Right forelimb (tissue), 1 donor: ENCODE measurements around the gene SLC9A4.

Experiments
- DNase-seq: peaks from one replicate; pipeline ENCODE4 v3.0.0-alpha.2; 2018

The SLC9A4 gene, protein sequence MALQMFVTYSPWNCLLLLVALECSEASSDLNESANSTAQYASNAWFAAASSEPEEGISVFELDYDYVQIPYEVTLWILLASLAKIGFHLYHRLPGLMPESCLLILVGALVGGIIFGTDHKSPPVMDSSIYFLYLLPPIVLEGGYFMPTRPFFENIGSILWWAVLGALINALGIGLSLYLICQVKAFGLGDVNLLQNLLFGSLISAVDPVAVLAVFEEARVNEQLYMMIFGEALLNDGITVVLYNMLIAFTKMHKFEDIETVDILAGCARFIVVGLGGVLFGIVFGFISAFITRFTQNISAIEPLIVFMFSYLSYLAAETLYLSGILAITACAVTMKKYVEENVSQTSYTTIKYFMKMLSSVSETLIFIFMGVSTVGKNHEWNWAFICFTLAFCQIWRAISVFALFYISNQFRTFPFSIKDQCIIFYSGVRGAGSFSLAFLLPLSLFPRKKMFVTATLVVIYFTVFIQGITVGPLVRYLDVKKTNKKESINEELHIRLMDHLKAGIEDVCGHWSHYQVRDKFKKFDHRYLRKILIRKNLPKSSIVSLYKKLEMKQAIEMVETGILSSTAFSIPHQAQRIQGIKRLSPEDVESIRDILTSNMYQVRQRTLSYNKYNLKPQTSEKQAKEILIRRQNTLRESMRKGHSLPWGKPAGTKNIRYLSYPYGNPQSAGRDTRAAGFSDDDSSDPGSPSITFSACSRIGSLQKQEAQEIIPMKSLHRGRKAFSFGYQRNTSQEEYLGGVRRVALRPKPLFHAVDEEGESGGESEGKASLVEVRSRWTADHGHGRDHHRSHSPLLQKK

GRCh38 chr2:102473020-102473419, at the start of gene SLC9A4:
Gene SLC9A4, plus strand, starts transcription at chr2:102473226. Its CDS starts 534 bp downstream, at chr2:102473760.
- no peak for DNase-seq

DNA sequence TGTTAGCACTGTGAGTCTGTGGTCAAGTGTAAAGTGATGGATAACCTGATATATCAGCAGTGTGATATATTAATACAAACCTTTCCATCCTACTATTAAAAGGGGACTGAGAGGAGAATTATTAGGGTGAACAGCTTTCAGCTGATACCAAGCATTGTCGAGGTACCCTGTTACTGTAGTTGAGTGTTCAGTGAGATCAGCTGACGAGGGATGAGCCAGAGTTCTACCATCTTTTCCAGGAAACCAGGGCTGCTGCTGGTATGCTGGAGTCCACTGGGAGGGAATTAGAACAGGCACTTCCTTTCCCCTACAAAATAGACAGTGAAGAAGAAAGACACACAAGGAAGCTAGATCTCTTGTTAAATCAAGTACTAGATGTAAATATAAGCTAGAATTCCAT, 49.7 kb upstream of the SLC9A4 start:
- DNase-seq = no peak

GRCh38 chr2:102424754-102425153, 48.3 kb upstream of the SLC9A4 start:
- DNase-seq = no peak

GRCh38 chr2:102425441-102426132, 47.4 kb upstream of the SLC9A4 start:
- no peak for DNase-seq

DNA sequence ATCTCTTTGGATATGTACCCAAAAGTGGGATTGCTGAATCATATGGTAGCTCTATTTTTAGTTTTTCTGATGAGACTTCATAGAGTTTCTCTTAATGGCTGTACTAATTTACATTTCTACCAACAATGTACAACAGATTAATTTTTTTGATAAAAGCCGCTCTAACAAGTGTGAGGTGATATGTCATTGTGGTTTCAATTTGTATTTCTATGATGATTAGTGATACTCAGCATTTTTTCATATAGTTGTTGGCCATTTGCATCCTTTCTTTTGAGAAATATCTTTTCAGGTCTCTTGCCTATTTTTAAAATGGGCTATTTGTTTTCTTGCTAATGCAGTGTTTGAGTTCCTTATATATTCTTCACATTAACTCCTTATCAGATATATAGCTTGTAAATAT, 45.8 kb upstream of the SLC9A4 start:
- DNase-seq = no peak

DNA sequence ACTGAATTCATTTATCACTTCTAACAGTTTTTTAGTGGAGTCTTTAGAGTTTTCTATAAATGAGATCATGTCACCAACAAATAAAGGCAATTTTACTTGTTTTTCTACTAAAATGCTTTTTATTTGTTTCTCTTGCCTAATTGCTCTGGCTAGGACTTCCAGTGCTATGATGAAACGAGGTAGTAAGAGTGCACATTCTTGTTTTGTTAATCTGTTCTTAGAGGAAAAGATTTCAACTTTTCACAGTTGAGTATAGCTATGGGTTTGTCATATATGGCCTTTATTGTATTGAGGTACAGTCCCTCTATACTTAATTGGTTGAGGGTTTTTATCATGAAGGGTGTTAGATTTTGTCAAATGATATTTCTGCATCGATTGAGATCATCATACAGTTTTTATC, 44.5 kb upstream of the SLC9A4 start:
- no peak for DNase-seq

GRCh38 chr2:102432386-102432785, 40.6 kb upstream of the SLC9A4 start:
- DNase-seq = no peak

DNA sequence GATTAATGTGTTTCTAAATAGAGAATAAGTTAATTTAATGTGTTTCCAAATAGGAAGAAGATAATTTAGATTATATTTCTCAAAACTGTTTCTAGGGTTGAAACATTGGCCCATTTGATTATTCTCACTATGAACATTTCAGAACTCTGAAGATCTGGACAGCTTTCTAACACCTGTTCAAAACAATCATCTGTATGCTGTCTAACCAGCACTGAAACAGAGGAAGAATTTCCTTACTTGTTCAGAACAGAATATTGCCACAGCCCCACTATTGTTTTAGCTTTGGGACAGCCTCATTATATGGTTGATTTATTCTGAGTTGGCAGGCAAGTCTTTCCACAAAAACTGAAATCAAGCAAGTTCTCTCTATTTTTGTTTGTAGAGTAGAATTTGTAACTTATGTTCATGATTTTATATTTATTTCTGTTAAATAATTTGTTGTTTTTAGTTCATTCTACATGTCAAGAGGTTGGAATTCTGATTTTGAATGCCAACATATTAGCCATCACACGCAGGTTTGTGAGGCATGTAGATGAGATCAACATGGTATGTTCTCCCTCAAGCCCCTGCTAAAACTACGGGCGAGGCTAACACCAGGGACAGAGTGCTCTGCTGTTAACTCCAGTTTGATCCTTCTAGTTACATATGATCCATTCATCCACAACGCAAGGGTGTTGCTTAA, 38.9 kb upstream of the SLC9A4 start:
- DNase-seq = no peak

GRCh38 chr2:102434655-102435381, 38.2 kb upstream of the SLC9A4 start:
- no peak for DNase-seq

DNA sequence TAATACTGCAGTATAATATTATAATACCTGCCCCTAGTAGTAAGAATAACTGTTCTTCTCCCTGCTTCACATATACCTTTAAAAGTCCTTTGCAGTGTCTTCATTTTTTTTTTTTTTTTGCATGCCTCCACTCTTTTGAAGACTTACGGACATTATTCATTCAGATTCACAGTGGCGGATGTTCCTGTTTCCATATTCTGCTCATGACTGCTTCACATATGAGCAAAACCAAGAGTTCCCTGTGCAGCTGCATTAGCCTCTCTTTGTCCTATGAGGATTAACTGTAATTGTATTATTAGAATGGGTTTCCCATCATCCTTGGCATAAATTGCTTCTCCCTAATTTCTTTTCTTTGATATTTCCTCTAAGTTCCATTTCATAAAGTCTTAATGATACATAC, 37.3 kb upstream of the SLC9A4 start:
- DNase-seq = no peak

DNA sequence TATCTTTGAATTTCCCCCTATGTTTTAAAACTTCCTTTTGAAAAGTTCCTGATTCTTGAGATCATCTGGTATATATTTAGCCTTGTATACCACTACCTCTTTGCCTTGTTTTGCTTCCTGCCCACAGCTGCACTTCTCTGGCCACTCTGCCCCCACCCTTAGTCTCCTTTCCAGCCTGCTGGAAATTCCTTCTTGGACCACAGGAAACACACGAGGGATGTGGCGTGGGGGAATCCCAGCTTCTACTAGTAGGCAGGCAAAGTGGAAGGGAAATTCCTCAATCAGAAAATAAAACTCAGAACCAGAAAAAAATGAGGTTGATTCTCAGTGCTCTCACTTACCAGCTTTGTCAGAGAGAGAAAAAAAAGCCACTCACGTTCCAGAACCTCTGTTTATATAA, 36.7 kb upstream of the SLC9A4 start:
- peak; percentile 49 for DNase-seq

DNA sequence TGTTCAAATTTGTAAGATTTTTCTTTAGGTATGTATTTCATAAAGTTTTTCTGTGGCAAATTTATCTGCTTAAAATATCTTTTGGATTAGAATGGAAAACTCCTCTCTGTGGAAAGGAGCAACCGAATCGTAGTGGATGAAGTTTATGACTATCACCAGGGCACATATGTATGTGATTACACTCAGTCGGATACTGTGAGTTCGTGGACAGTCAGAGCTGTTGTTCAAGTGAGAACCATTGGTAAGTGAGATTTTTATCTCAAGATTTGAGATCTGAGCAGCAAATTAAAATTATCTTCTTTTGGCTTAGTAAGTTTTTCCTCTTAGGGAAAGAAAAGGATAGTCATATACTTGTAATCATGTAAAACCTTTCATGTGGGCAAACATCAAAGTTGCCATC, 35.9 kb upstream of the SLC9A4 start:
- no peak for DNase-seq

DNA sequence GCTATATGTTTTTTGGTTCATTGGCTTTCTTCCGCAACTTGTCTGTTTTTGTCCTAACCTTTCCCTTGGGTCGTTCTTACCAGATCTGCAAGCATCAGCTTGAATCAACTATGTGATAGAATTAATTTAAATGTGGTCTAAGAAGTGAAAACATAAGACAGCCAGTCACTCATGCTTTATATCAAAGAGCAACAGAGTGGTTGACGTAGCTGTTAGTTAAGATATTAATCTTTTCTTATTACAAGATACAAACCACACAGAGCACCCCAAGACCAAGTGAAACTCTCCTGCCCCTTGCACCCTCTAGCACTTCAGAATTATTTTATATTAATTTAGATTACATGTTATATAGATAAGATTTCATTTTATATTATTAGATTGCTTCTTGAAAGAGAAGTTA, 34.9 kb upstream of the SLC9A4 start:
- no peak for DNase-seq

DNA sequence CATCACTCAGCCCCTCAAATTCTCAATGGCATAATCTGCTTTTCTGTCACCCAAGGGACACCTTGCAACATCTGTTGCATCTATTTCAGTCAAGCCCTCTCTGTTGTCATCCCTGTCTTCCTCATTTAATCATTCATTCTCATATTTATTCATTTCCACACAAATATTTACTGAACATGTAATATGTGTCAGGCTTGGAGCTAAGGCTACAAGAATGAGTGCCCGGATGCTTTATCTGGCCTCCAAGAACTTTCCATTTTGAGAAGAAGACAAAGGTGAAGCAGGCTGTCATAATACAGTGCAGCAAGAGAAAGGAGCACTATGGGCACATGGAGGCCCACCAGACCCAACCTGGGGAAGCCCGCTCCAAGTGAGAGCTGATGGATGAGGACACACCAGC, 34.4 kb upstream of the SLC9A4 start:
- no peak for DNase-seq

- DNase-seq = no peak
Measured at GRCh38 chr2:102439065-102439695, 33.8 kb upstream of the SLC9A4 start.

GRCh38 chr2:102442967-102443828, 29.8 kb upstream of the SLC9A4 start:
- DNase-seq = no peak

DNA sequence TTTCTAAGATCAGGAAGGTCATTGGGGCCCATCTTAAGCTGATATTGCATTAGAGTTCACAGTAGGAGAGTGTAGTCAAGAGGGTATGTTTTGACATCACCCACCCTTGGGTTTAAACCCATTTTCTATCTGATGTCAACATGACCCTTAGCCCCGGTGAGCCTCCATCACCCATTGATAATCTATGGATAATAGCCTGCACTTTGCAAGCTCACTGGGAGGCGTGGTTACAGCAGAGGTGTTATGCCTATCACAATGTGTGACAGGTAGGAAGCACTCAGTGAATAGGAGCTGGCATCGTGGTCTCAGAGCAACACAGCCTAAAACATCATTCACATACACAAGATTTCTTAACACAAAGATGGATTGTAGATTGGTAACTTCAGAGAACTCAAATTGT, 28.8 kb upstream of the SLC9A4 start:
- DNase-seq = no peak

DNA sequence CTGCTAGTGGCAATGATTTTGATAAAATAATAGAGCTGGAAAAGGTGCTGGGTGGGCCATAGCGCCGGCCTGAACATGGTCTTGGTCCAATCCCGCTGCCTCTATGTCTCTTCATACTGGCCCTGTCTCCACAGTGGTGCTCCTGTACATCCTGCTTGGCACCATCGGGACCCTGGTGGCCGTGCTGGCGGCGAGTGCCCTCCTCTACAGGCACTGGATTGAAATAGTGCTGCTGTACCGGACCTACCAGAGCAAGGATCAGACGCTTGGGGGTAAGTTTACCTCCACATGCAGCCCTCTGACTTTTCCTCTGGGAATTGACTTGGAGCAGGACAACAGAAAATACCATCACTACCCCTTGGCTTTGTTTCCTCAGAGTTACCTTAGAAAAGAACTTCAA, 26.1 kb upstream of the SLC9A4 start:
- DNase-seq = no peak

- DNase-seq = peak; percentile 57
Measured at GRCh38 chr2:102449370-102449974, 23.6 kb upstream of the SLC9A4 start.

DNA sequence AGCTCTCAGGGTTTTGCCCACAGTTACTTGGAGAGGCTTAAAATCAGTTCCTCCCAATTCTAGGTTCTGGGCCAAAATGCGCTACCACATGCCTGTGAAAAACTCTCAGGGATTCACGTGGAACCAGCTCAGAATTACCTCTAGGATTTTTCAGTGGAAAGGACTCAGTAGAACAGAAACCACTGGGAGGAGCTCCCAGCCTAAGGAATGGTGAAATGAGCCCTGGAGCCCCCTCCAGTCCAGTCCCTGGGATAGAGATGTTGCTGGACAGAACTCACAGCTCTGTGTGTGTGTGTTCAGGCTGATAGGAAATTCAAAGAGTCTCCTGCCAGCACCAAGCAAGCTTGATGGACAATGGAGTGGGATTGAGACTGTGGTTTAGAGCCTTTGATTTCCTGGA, 21.1 kb upstream of the SLC9A4 start:
- DNase-seq = no peak
